SK-N-SH (cell line): Measurements from ENCODE around the gene RELCH.

ENCODE experiments used
- CHD2 ChIP-seq: fragments of 150-350 bp; IDR thresholded peaks from 2 replicates; pipeline ENCODE4 v1.6.1; 2018; ENCODE audit warnings: low read length; ENCODE audit not compliant: partially characterized antibody
- EP300 ChIP-seq, 2 experiments: IDR thresholded peaks; 2 replicates each; pipeline versions ENCODE4 v1.4.0 to v1.6.1; 2012; ENCODE audit warnings: borderline replicate concordance in 1 of 2, low read depth in 1 of 2, low read length in 1 of 2
- EZH2phosphoT487 ChIP-seq: fragments of 200-600 bp; sonication (generic); IDR thresholded peaks from 2 replicates; pipeline ENCODE4 v1.6.1; 2017; ENCODE audit warnings: low read depth, mixed run types, mild to moderate bottlenecking, antibody characterized with exemption, moderate library complexity, borderline replicate concordance
- FOXM1 ChIP-seq: IDR thresholded peaks from 2 replicates; pipeline ENCODE4 v1.4.0; 2012; ENCODE audit warnings: low read depth, mild to moderate bottlenecking
- JUND ChIP-seq: IDR thresholded peaks from 2 replicates; pipeline ENCODE4 v1.4.0; 2012
- PBX3 ChIP-seq: IDR thresholded peaks from 2 replicates; pipeline ENCODE4; 2012
- POLR2AphosphoS5 ChIP-seq: IDR thresholded peaks from 2 replicates; pipeline ENCODE4 v1.6.1; 2012; ENCODE audit warnings: low read depth, low read length
- RAD21 ChIP-seq: IDR thresholded peaks from 2 replicates; pipeline ENCODE4 v1.6.1; 2012; ENCODE audit warnings: mild to moderate bottlenecking, low read length
- SIN3A ChIP-seq: IDR thresholded peaks from 2 replicates; pipeline ENCODE4 v1.6.1; 2012; ENCODE audit warnings: low read depth, mild to moderate bottlenecking, low read length, moderate library complexity, borderline replicate concordance
- USF2 ChIP-seq: fragments of 150-350 bp; IDR thresholded peaks from 2 replicates; pipeline ENCODE4 v1.6.1; 2017; ENCODE audit warnings: antibody characterized with exemption, low read length, low read depth, borderline replicate concordance
- ZBTB33 ChIP-seq: IDR thresholded peaks from 2 replicates; pipeline ENCODE4 v1.4.0; 2012; ENCODE audit warnings: low read depth, borderline replicate concordance
- TF ChIP-seq, protein P1 (sequence below): fragments of 200-600 bp; sonication (generic); IDR thresholded peaks from 2 replicates; pipeline ENCODE4 v1.6.1; 2017; ENCODE audit warnings: antibody characterized with exemption, mild to moderate bottlenecking, moderate library complexity
- TF ChIP-seq, protein P2 (sequence below): IDR thresholded peaks from 2 replicates; pipeline ENCODE4 v1.6.1; 2012; ENCODE audit warnings: mild to moderate bottlenecking, low read depth, low read length, moderate library complexity

DNA sequence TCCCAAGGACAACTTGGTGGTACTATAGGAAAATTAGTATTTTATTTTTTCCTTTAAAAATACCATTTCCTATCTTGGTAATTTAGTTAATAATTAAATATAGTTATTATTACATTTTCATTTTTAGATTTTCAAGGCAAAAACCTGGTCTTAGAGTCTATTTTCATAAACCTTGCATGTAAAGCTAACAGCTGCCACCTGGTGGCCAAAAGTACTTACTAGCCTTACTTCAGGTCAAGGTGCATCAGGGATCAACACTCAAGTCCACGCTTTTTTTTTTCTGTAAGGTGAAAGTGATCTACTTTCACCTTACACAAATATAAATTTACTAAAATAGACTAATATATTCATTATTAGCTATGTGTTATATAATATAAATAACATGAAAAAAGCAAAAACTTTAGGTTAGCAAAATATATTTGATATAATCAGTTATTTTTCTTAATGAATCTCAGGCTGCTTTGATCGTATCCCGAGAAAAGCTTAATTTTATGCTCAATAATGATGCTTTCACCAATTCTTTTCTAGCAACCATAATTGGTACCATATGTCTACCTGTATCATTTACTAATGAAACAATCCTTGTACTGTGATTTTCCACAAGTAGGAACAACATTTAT lies 62.5 kb downstream of the RELCH start:
- TF ChIP-seq, protein P1, sequence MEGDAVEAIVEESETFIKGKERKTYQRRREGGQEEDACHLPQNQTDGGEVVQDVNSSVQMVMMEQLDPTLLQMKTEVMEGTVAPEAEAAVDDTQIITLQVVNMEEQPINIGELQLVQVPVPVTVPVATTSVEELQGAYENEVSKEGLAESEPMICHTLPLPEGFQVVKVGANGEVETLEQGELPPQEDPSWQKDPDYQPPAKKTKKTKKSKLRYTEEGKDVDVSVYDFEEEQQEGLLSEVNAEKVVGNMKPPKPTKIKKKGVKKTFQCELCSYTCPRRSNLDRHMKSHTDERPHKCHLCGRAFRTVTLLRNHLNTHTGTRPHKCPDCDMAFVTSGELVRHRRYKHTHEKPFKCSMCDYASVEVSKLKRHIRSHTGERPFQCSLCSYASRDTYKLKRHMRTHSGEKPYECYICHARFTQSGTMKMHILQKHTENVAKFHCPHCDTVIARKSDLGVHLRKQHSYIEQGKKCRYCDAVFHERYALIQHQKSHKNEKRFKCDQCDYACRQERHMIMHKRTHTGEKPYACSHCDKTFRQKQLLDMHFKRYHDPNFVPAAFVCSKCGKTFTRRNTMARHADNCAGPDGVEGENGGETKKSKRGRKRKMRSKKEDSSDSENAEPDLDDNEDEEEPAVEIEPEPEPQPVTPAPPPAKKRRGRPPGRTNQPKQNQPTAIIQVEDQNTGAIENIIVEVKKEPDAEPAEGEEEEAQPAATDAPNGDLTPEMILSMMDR, result peak; percentile 70
- TF ChIP-seq USF2 (no peak), ZBTB33 (no peak), CHD2 (no peak), EZH2phosphoT487 (no peak), POLR2AphosphoS5 (no peak), SIN3A (no peak), RAD21 (peak; percentile 82), EP300 (IDR thresholded peaks at IDR 0.05; ENCODE audit: borderline replicate concordance in 1 of 2, low read depth in 1 of 2, low read length in 1 of 2) (no peak), FOXM1 (no peak), JUND (no peak), PBX3 (no peak)
- TF ChIP-seq, protein P2, sequence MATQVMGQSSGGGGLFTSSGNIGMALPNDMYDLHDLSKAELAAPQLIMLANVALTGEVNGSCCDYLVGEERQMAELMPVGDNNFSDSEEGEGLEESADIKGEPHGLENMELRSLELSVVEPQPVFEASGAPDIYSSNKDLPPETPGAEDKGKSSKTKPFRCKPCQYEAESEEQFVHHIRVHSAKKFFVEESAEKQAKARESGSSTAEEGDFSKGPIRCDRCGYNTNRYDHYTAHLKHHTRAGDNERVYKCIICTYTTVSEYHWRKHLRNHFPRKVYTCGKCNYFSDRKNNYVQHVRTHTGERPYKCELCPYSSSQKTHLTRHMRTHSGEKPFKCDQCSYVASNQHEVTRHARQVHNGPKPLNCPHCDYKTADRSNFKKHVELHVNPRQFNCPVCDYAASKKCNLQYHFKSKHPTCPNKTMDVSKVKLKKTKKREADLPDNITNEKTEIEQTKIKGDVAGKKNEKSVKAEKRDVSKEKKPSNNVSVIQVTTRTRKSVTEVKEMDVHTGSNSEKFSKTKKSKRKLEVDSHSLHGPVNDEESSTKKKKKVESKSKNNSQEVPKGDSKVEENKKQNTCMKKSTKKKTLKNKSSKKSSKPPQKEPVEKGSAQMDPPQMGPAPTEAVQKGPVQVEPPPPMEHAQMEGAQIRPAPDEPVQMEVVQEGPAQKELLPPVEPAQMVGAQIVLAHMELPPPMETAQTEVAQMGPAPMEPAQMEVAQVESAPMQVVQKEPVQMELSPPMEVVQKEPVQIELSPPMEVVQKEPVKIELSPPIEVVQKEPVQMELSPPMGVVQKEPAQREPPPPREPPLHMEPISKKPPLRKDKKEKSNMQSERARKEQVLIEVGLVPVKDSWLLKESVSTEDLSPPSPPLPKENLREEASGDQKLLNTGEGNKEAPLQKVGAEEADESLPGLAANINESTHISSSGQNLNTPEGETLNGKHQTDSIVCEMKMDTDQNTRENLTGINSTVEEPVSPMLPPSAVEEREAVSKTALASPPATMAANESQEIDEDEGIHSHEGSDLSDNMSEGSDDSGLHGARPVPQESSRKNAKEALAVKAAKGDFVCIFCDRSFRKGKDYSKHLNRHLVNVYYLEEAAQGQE, result no peak
